K562 (cell line): ENCODE data around the gene ZC3H7B. TPM values are rescaled to one million over a fixed set of nuclear protein-coding genes. Genes with fewer than 3 reads are reported as not detected.

ENCODE experiments used
- ATAC-seq: fragments of 200-7000 bp; cut with Tn5 transposase; 3 replicates; pipeline ENCODE4 v1.9.1; 2020; ENCODE audit warnings: moderate library complexity
- BruUV-seq: library from RNA; stranded (reverse); fragments of 400-500 nt; replicated peaks from 2 replicates; lab custom pipeline; 2021; lab: Mats Ljungman, UMichigan
- CTCF ChIA-PET: fragments of 300-600 bp; formaldehyde crosslinking; extraction: SDS; loops from one replicate; lab custom pipeline; 2021; ENCODE audit warnings: low intra/inter-chr PET ratio; lab: Yijun Ruan, JAX
- POLR2A ChIA-PET: fragments of 300-600, 350-650 bp; sonication (Branson Sonifier 250); formaldehyde crosslinking; extraction: SDS; loops from one replicate; lab custom pipeline; 2021; ENCODE audit warnings: antibody characterized with exemption, inconsistent platforms; lab: Yijun Ruan, JAX
- DNase-seq, 4 experiments: peaks; one replicate each; pipeline versions ENCODE4 v3.0.0 to v3.0.0-alpha.2; 2011 to 2018; ENCODE audit warnings: low spot score in 3 of 4, mixed read lengths in 3 of 4; ENCODE audit errors: extremely low read depth in 1 of 4
- FAIRE-seq: peaks from 2 replicates; lab custom pipeline; 2011; peaks lifted over from hg19 to GRCh38; lab: Jason Lieb, UNC
- H2AFZ ChIP-seq: 2 replicates; pipeline ENCODE4 v1.6.0; 2011; ENCODE audit warnings: low read depth, low read length, control low read depth, inconsistent platforms
- H3K27ac ChIP-seq: fragments of 200-600 bp; 3 replicates; pipeline ENCODE4 v1.8.0; 2011; ENCODE audit warnings: low read depth, mild to moderate bottlenecking, control low read depth, inconsistent platforms, low read length, moderate library complexity, mixed read lengths; ENCODE audit errors: extremely low read depth
- H3K27me3 ChIP-seq, 2 experiments: fragments of 300-600 bp in 1 of 2; 2 replicates in 1 of 2; 3 replicates in 1 of 2; pipeline versions ENCODE4 v1.6.0 to v1.8.0; 2011; ENCODE audit warnings: inconsistent platforms in 2 of 2, low read length in 2 of 2, mild to moderate bottlenecking in 1 of 2, mixed read lengths in 1 of 2, moderate library complexity in 1 of 2; ENCODE audit not compliant: control insufficient read depth in 2 of 2, insufficient read depth in 2 of 2
- H3K36me3 ChIP-seq: fragments of 300-600 bp; 3 replicates; pipeline ENCODE4 v1.8.0; 2011; ENCODE audit warnings: mild to moderate bottlenecking, low read length, inconsistent platforms; ENCODE audit not compliant: control insufficient read depth, insufficient read depth
- H3K4me1 ChIP-seq, 2 experiments: fragments of 200-600 bp in 1 of 2; replicated peaks in 1 of 2; 2 replicates in 1 of 2; 3 replicates in 1 of 2; pipeline versions ENCODE4 v1.5.1 to v1.8.0; 2011; ENCODE audit warnings: inconsistent platforms in 2 of 2, low read length in 2 of 2, mild to moderate bottlenecking in 1 of 2, mixed read lengths in 1 of 2, moderate library complexity in 1 of 2; ENCODE audit not compliant: control insufficient read depth in 2 of 2, insufficient read depth in 2 of 2
- H3K4me2 ChIP-seq: 2 replicates; pipeline ENCODE4 v1.6.1; 2011; ENCODE audit warnings: low read length, control low read depth, inconsistent platforms, mixed read lengths; ENCODE audit not compliant: insufficient read depth
- H3K4me3 ChIP-seq: fragments of 200-600 bp; sonication (generic), shearing (Covaris generic); 2 replicates; pipeline ENCODE4 v1.5.1; 2016; ENCODE audit warnings: control low read depth, inconsistent platforms
- H3K79me2 ChIP-seq: fragments of 200-600 bp; 3 replicates; pipeline ENCODE4 v1.8.0; 2011; ENCODE audit warnings: low read length, inconsistent platforms; ENCODE audit not compliant: control insufficient read depth, insufficient read depth
- H3K9ac ChIP-seq, 2 experiments: 2 replicates each; pipeline versions ENCODE4 v1.6.0 to v1.6.1; 2011; ENCODE audit warnings: low read depth in 2 of 2, low read length in 2 of 2, control low read depth in 1 of 2, inconsistent platforms in 1 of 2, mild to moderate bottlenecking in 1 of 2, mixed read lengths in 1 of 2; ENCODE audit not compliant: insufficient read depth in 1 of 2
- H3K9me1 ChIP-seq: one replicate; pipeline ENCODE4 v1.6.0; 2011; ENCODE audit warnings: inconsistent platforms, mild to moderate bottlenecking, low read length, moderate library complexity; ENCODE audit not compliant: control insufficient read depth, insufficient read depth
- H3K9me3 ChIP-seq: replicated peaks from 2 replicates; pipeline ENCODE4 v1.5.1; 2011; ENCODE audit warnings: low read depth, low read length, inconsistent platforms; ENCODE audit not compliant: control insufficient read depth, insufficient read depth
- H4K20me1 ChIP-seq: replicated peaks from 2 replicates; pipeline ENCODE4 v1.6.1; 2011; ENCODE audit warnings: low read length, inconsistent platforms, mixed read lengths; ENCODE audit not compliant: control insufficient read depth, insufficient read depth
- ADNP ChIP-seq: fragments of 200-800 bp; sonication (Bioruptor generic); IDR thresholded peaks from 2 replicates; pipeline ENCODE4 v1.6.1; 2016; ENCODE audit warnings: missing genetic modification characterization, missing compliant biosample characterization
- CREB5 ChIP-seq: fragments of 250-450 bp; sonication (Bioruptor Pico); IDR thresholded peaks from 2 replicates; pipeline ENCODE4 v1.5.0; 2020; ENCODE audit warnings: mild to moderate bottlenecking
- FUS ChIP-seq: fragments of 200-400 bp; formaldehyde crosslinking; optimal IDR thresholded peaks from 2 replicates; pipeline ENCODE3; 2017; ENCODE audit warnings: low read depth, low read length
- GATAD2B ChIP-seq: fragments of 450-650 bp; IDR thresholded peaks from 2 replicates; pipeline ENCODE4 v1.6.1; 2017; ENCODE audit warnings: mild to moderate bottlenecking, borderline replicate concordance
- MLX ChIP-seq, 2 experiments: fragments of 450-650 bp in 1 of 2; sonication (generic) in 1 of 2; formaldehyde crosslinking; conservative IDR thresholded peaks; 2 replicates each; pipeline versions ENCODE4 v1.4.0 to v1.8.1; 2020 to 2022; ENCODE audit warnings: mild to moderate bottlenecking in 1 of 2, missing genetic modification reagents in 1 of 2
- NKRF ChIP-seq: fragments of 450-650 bp; IDR thresholded peaks from 2 replicates; pipeline ENCODE4 v1.6.1; 2016; ENCODE audit warnings: borderline replicate concordance
- PREB ChIP-seq: sonication (generic); formaldehyde crosslinking; IDR thresholded peaks from 2 replicates; pipeline ENCODE4 v1.8.1; 2023; ENCODE audit warnings: mild to moderate bottlenecking, missing genetic modification reagents
- RFX7 ChIP-seq: fragments of 250-450 bp; sonication (Bioruptor Pico); IDR thresholded peaks from 2 replicates; pipeline ENCODE4 v1.5.1; 2021; ENCODE audit warnings: mild to moderate bottlenecking
- SRSF1 ChIP-seq: fragments of 200-400 bp; formaldehyde crosslinking; IDR thresholded peaks from 2 replicates; pipeline ENCODE4 v1.6.1; 2017; ENCODE audit warnings: mild to moderate bottlenecking, low read depth, low read length, moderate library complexity
- THRA ChIP-seq: fragments of 450-650 bp; IDR thresholded peaks from 2 replicates; pipeline ENCODE4 v1.6.1; 2017; ENCODE audit warnings: mild to moderate bottlenecking, moderate library complexity
- ZFP91 ChIP-seq: sonication (generic); formaldehyde crosslinking; IDR thresholded peaks from 2 replicates; pipeline ENCODE4 v1.8.0; 2022; ENCODE audit warnings: mild to moderate bottlenecking, missing genetic modification reagents
- ZNF584 ChIP-seq: fragments of 200-800 bp; sonication (Bioruptor generic); IDR thresholded peaks from 2 replicates; pipeline ENCODE4 v1.6.1; 2016; ENCODE audit warnings: low read depth, mild to moderate bottlenecking, missing genetic modification characterization, missing compliant biosample characterization
- WGBS: fragments of 100-300 bp; shearing (Covaris generic); methylation state at CpG from one replicate; pipeline ENCODE4 v1.1.6; 2016; ENCODE audit warnings: low coverage, mixed read lengths; ENCODE audit not compliant: insufficient coverage; ENCODE audit errors: missing lambda C conversion rate; 5-methylcytosine and 5-hydroxymethylcytosine counted together
- in situ Hi-C: fragments of 300-500 bp; cut with MboI; formaldehyde crosslinking; loops from 4 replicates; pipeline ENCODE4 v1.15.0; 2018; ENCODE audit warnings: inconsistent platforms, mixed read lengths
- intact Hi-C: fragments of 100-400 bp; cut with micrococcal nuclease; formaldehyde crosslinking; loops from 2 replicates; pipeline ENCODE4 v1.14.2; 2022
- polyA plus RNA-seq, 8 experiments: library from polyadenylated mRNA; depleted of rRNA in 4 of 8; stranded (reverse) in 5 of 8; unstranded in 3 of 8; fragments of >200 nt; fragmentation: Nextera tagmentation in 2 of 8; fragmentation: Illumina TruSeq in 1 of 8; extraction: Ambion mirVana in 2 of 8; extraction: Trizol in 1 of 8; gene quantifications; 2 replicates each; pipeline versions ENCODE4 v1.2.1 to v1.2.3, GENCODE V29; 2011 to 2014; ENCODE audit warnings: inconsistent platforms in 1 of 8, missing spikeins in 1 of 8
- total RNA-seq, 7 experiments: library from RNA; depleted of rRNA in 6 of 7; stranded (reverse); fragments of >200 nt in 6 of 7; fragmentation: Illumina TruSeq in 2 of 7; extraction: Trizol in 2 of 7; gene quantifications; 2 replicates each; pipeline versions ENCODE4 v1.2.1 to v1.2.3, GENCODE V29; 2011 to 2021; ENCODE audit warnings: low replicate concordance in 1 of 7

ZC3H7B gene
- total and polyA plus RNA-seq, 9 of the 15 experiments (the other 6 are each of a cell fraction or from before 2014, with no cell fraction given) = 0.07 to 49.8 (median 26.8) TPM

- Histone ChIP-seq H3K4me3 (no peak overlapping the region), H2AFZ (no peak overlapping the region), H3K9ac (no peak overlapping the region), H4K20me1 (no peaks in the 10 kb centered on the region), H3K36me3 (peaks cover 60% of the 10 kb centered on the region; the same call in 2 of the 3 replicates), H3K27me3 (no peaks in the 10 kb centered on the region), H3K4me1 (no peaks in the 10 kb centered on the region), H3K27ac (no peak overlapping the region), H3K9me3 (no peaks in the 10 kb centered on the region), H3K4me2 (no peak overlapping the region), H3K79me2 (no peaks in the 10 kb centered on the region; the same call in 2 of the 3 replicates), H3K9me1 (no peaks in the 10 kb centered on the region)
- ChIA-PET CTCF (no interaction called here), POLR2A (interaction anchor here (0.6 to 1.3 kb wide), 2 partner anchors 17 to 54 kb away, joined by 3 read pairs; no protein-coding TSS in a partner anchor)
- WGBS = 81% methylated on average over 2 of the region's 5 CpGs
- FAIRE-seq (no peak), DNase-seq (no peak), ATAC-seq (no peak)
- intact Hi-C loops (no loop called here), in situ Hi-C loops (no loop called here)
- no TSS peak for BruUV-seq
- TF ChIP-seq ZFP91 = no peak
- TF ChIP-seq PREB (CRISPR knock-in tag) = no peak
- TF ChIP-seq NKRF = no peak
- TF ChIP-seq FUS = no peak
- TF ChIP-seq THRA = no peak
- TF ChIP-seq SRSF1 = no peak
- no peak for TF ChIP-seq GATAD2B
- TF ChIP-seq ZNF584 (CRISPR knock-in tag) = no peak
- no peak for TF ChIP-seq RFX7
- TF ChIP-seq ADNP = no peak
- no peak for TF ChIP-seq CREB5 (CRISPR knock-in tag)
- TF ChIP-seq MLX (CRISPR knock-in tag; conservative IDR thresholded peaks at IDR 0.05) = no peak
These were observed 23.6 kb downstream of the ZC3H7B start for GRCh38 chr22:41324821-41325528.
